ENCODE measurements around the gene DPPA5. TPM values are rescaled to one million over a fixed set of nuclear protein-coding genes. Genes with fewer than 3 reads are reported as not detected.
A peak's percentile ranks its signal among the peaks of the same experiment; 100 is the strongest.
"Not testable (repeated sequence)": the region's sequence is repeated elsewhere in the genome, so short reads cannot be mapped to it uniquely, and the experiment has no call there.

The DPPA5 gene
- total and polyA plus RNA-seq, 4 donors, result not detected

DNA sequence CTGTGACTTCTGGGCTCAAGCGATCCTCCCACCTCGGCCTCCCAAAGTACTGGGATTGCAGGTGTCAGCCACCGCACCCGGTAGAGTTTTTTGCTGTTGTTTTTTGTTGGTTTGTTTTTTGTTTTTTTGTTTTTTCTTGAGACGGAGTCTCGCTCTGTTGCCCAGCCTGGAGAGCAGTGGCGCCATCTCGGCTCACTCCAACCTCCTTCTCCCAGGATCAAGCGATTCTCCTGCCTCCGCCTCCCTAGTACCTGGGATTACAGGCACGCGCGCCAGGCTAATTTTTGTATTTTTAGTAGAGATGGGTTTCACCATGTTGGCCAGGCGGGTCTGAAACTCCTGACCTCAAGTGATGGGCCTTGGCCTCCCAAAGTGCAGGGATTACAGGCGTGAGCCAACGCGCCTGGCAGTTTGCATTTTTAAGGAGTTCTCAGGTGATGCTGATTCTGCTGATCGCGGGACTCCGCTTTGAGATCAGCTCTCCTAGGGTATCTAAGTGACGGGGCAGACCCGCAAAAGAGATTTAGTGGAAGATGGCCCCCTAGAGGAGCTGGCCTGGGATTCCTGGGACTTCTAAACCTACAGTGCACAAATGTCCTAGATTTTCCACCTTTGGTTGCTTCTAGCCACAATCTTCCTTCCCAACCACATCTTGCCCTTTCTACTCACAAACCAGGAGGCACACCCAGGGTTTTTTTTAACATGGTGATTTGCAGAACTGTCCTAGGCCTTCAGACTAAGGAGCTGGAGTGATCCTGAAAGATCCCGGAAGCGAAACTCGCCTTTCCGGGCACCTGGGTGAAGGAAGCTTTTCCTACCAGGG is 45.2 kb downstream of the DPPA5 start:
- ATAC-seq (ENCODE audit: insufficient read depth, low FRiP score), result peak; percentile 55

DNA sequence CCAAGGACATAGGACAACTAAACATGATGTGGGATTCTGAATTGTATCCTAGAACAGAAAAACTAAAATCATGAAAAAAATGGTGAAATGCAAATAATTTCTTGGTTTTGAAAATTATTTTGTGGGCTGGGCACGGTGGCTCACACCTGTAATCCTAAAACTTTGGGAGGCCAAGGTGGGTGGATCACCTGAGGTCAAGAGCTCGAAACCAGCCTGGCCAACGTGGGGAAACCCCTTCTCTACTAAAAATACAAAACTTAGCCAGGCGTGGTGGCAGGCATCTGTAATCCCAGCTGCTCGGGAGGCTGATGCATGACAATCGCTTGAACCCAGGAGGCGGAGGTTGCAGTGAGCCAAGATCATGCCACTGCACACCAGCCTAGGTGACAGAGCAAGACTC is 50.3 kb downstream of the DPPA5 start:
- not testable (repeated sequence) for H3K9me3 ChIP-seq (ENCODE audit: control insufficient read depth in 4 of 4, insufficient read depth in 3 of 4, low read length in 3 of 4); H3K27ac ChIP-seq (ENCODE audit: low read depth in 1 of 2, low read length in 1 of 2); H3K27me3 ChIP-seq (ENCODE audit: control insufficient read depth in 3 of 3, insufficient read depth in 3 of 3, low read length in 2 of 3); H3K4me1 ChIP-seq (ENCODE audit: control insufficient read depth in 5 of 5, insufficient read depth in 5 of 5, low read length in 5 of 5); H3K4me3 ChIP-seq; DNase-seq; ATAC-seq (ENCODE audit: insufficient read depth, low FRiP score); H3K36me3 ChIP-seq (ENCODE audit: control insufficient read depth in 4 of 4, insufficient read depth in 4 of 4, low read length in 4 of 4); H3K9ac ChIP-seq (ENCODE audit: insufficient read depth in 1 of 2, low read length in 2 of 2)
- 90 to 91% methylated on average over 7 of the region's 7 CpGs for WGBS, 2 donors

More for the DNA sequence above, 45.2 kb downstream of the DPPA5 start:
- DNase-seq, result peak in 2 of 3 donors; percentile 21 to 35
- no peaks in the 10 kb centered on the region for H3K27me3 ChIP-seq (ENCODE audit: control insufficient read depth in 3 of 3, insufficient read depth in 3 of 3, low read length in 2 of 3)
- H3K4me3 ChIP-seq, result no peak overlapping the region
- 80% methylated on average over 26 of the region's 26 CpGs for WGBS, 2 donors
- H3K36me3 ChIP-seq (ENCODE audit: control insufficient read depth in 4 of 4, insufficient read depth in 4 of 4, low read length in 4 of 4), result no peaks in the 10 kb centered on the region
- H3K9ac ChIP-seq (ENCODE audit: insufficient read depth in 1 of 2, low read length in 2 of 2), result peak overlapping the region; percentile 72 to 87
- peaks cover 0 to 7% (median 1%) of the 10 kb centered on the region in 5 donors for H3K4me1 ChIP-seq (ENCODE audit: control insufficient read depth in 5 of 5, insufficient read depth in 5 of 5, low read length in 5 of 5)
- TF ChIP-seq, protein P1, sequence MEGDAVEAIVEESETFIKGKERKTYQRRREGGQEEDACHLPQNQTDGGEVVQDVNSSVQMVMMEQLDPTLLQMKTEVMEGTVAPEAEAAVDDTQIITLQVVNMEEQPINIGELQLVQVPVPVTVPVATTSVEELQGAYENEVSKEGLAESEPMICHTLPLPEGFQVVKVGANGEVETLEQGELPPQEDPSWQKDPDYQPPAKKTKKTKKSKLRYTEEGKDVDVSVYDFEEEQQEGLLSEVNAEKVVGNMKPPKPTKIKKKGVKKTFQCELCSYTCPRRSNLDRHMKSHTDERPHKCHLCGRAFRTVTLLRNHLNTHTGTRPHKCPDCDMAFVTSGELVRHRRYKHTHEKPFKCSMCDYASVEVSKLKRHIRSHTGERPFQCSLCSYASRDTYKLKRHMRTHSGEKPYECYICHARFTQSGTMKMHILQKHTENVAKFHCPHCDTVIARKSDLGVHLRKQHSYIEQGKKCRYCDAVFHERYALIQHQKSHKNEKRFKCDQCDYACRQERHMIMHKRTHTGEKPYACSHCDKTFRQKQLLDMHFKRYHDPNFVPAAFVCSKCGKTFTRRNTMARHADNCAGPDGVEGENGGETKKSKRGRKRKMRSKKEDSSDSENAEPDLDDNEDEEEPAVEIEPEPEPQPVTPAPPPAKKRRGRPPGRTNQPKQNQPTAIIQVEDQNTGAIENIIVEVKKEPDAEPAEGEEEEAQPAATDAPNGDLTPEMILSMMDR (IDR thresholded peaks at IDR 0.05; ENCODE audit: control extremely low read depth, extremely low read depth), result no peak
- H3K9me3 ChIP-seq (ENCODE audit: control insufficient read depth in 4 of 4, insufficient read depth in 3 of 4, low read length in 3 of 4), result peaks cover 0 to 2% (median 0%) of the 10 kb centered on the region in 4 donors
- no peak overlapping the region for H3K27ac ChIP-seq (ENCODE audit: low read depth in 1 of 2, low read length in 1 of 2)

Small RNAs within 50 kb of the gene (small RNA-seq; reads per million reads assigned to genes)
- gene RPL39P3 (ENCODE audit: low replicate concordance), result 0.89 reads per million, percentile 79 among the genes with 10 or more reads in this experiment

Other genes starting within 250 kb of the DPPA5 start
- gene KHDC1L, start 128.8 kb downstream of the DPPA5 start, total RNA-seq, result not detected
- gene KHDC1L, start 128.8 kb downstream of the DPPA5 start, polyA plus RNA-seq, result under 1 TPM in 1 of 2 donors, not detected in 1; 0.31 TPM
- 1 to 10 TPM; 3.0 to 3.5 TPM for gene KHDC1, start 91.1 kb downstream of the DPPA5 start, total RNA-seq
- 1 to 10 TPM; 1.3 to 1.9 TPM for gene KHDC1, start 91.1 kb downstream of the DPPA5 start, polyA plus RNA-seq
- gene KHDC3L, start 8.4 kb upstream of the DPPA5 start, total RNA-seq, result not detected
- gene KHDC3L, start 8.4 kb upstream of the DPPA5 start, polyA plus RNA-seq, result not detected
- gene OOEP, start 15.6 kb upstream of the DPPA5 start, total RNA-seq, result under 1 TPM in 1 of 2 donors, not detected in 1; 0.98 TPM
- gene OOEP, start 15.6 kb upstream of the DPPA5 start, polyA plus RNA-seq, result under 1 TPM; 0.16 to 0.37 TPM
- 1 to 10 TPM in 1 of 2 donors, under 1 TPM in 1; 0.14 to 3.0 TPM for gene DDX43, start 40.6 kb upstream of the DPPA5 start, total RNA-seq
- gene DDX43, start 40.6 kb upstream of the DPPA5 start, polyA plus RNA-seq, result 1 to 10 TPM in 1 of 2 donors, under 1 TPM in 1; 0.81 to 1.0 TPM
- gene CGAS, start 98.0 kb upstream of the DPPA5 start, total RNA-seq, result 10 to 100 TPM in 1 of 2 donors, 1 to 10 TPM in 1; 8.9 to 14.0 TPM
- gene CGAS, start 98.0 kb upstream of the DPPA5 start, polyA plus RNA-seq, result 1 to 10 TPM; 2.1 to 6.6 TPM
- 10 to 100 TPM; 16.5 to 23.6 TPM for gene MTO1, start 107.5 kb upstream of the DPPA5 start, total RNA-seq
- gene MTO1, start 107.5 kb upstream of the DPPA5 start, polyA plus RNA-seq, result 10 to 100 TPM; 11.1 to 12.5 TPM
- gene EEF1A1, start 166.8 kb upstream of the DPPA5 start, total RNA-seq, result over 10,000 TPM in 1 of 2 donors, 1,000 to 10,000 TPM in 1; 7,767 to 13,654 TPM
- 1,000 to 10,000 TPM; 8,131 to 8,262 TPM for gene EEF1A1, start 166.8 kb upstream of the DPPA5 start, polyA plus RNA-seq

Data from lung (tissue), 13 donors.